Choroid plexus epithelial cell (primary cell): ENCODE measurements around the gene EXOC6.
A peak's percentile ranks its signal among the peaks of the same experiment; 100 is the strongest.

Source experiments
- DNase-seq: peaks from one replicate; pipeline ENCODE4 v3.0.0-alpha.2; 2010; ENCODE audit warnings: low read depth
- H3K4me3 ChIP-seq: 2 replicates; pipeline ENCODE4 v1.5.1; 2011; ENCODE audit warnings: low read depth, mild to moderate bottlenecking, control low read depth, low read length, moderate library complexity
- CTCF ChIP-seq: conservative IDR thresholded peaks from 2 replicates; pipeline ENCODE4 v1.5.1; 2011; ENCODE audit warnings: low read depth, mild to moderate bottlenecking, control low read depth, inconsistent platforms, low read length, moderate library complexity

Gene EXOC6

GRCh38 chr10:92876509-92877036 is 28.3 kb downstream of the EXOC6 start:
- TF ChIP-seq CTCF: no peak
- no peak overlapping the region for H3K4me3 ChIP-seq
- no peak for DNase-seq

- peak; percentile 62 for TF ChIP-seq CTCF
- peak; percentile 78 for DNase-seq
These were observed 32.0 kb downstream of the EXOC6 start for GRCh38 chr10:92880233-92880861.

GRCh38 chr10:92880917-92881316 is 32.6 kb downstream of the EXOC6 start:
- no peak overlapping the region for H3K4me3 ChIP-seq
- no peak for TF ChIP-seq CTCF
- no peak for DNase-seq

More at GRCh38 chr10:92880233-92880861, 32.0 kb downstream of the EXOC6 start:
- H3K4me3 ChIP-seq: no peak overlapping the region

- TF ChIP-seq CTCF: no peak
- DNase-seq: peak; percentile 37
These were observed 38.1 kb downstream of the EXOC6 start for GRCh38 chr10:92886334-92886961.

GRCh38 chr10:92890471-92890870 is 42.2 kb downstream of the EXOC6 start:
- no peak overlapping the region for H3K4me3 ChIP-seq
- DNase-seq: no peak
- no peak for TF ChIP-seq CTCF

More at GRCh38 chr10:92886334-92886961, 38.1 kb downstream of the EXOC6 start:
- no peak overlapping the region for H3K4me3 ChIP-seq

- peak; percentile 89 for DNase-seq
- no peak overlapping the region for H3K4me3 ChIP-seq
- no peak for TF ChIP-seq CTCF
These were observed 43.8 kb downstream of the EXOC6 start for GRCh38 chr10:92891885-92892690.
